H1 (cell line): ENCODE data around the gene DMBT1.

Source experiments
- CHD1 ChIP-seq: IDR thresholded peaks from 2 replicates; pipeline ENCODE4 v1.6.1; 2012; ENCODE audit warnings: low read depth, low read length, improper control_type of control experiment
- CHD2 ChIP-seq: IDR thresholded peaks from 2 replicates; pipeline ENCODE4 v1.6.1; 2012; ENCODE audit warnings: low read length, improper control_type of control experiment
- EZH2 ChIP-seq: fragments of 200-600 bp; sonication (generic); IDR thresholded peaks from 2 replicates; pipeline ENCODE4 v1.7.1; 2012; ENCODE audit warnings: low read depth, mild to moderate bottlenecking, moderate library complexity, low read length, inconsistent platforms; ENCODE audit not compliant: severe bottlenecking
- POLR2A ChIP-seq, 2 experiments: IDR thresholded peaks; 1 replicate in 1 of 2; 2 replicates in 1 of 2; pipeline ENCODE4 v1.6.1; 2011; ENCODE audit warnings: low read depth in 2 of 2, low read length in 2 of 2, mild to moderate bottlenecking in 2 of 2; ENCODE audit errors: control extremely low read depth in 1 of 2
- SIX5 ChIP-seq: IDR thresholded peaks from 2 replicates; pipeline ENCODE4 v1.6.1; 2011; ENCODE audit warnings: mild to moderate bottlenecking, low read depth, low read length
- TAF1 ChIP-seq: IDR thresholded peaks from 2 replicates; pipeline ENCODE4 v1.6.1; 2011; ENCODE audit warnings: mild to moderate bottlenecking, low read depth, low read length
- YY1 ChIP-seq: IDR thresholded peaks from 2 replicates; pipeline ENCODE4 v1.6.1; 2011; ENCODE audit warnings: low read depth, mild to moderate bottlenecking, low read length
- TF ChIP-seq, protein P1 (sequence below): IDR thresholded peaks from 2 replicates; pipeline ENCODE4 v1.6.1; 2012; ENCODE audit warnings: inconsistent platforms
- TF ChIP-seq, protein P2 (sequence below), 3 experiments: IDR thresholded peaks; 1 replicate in 2 of 3; 2 replicates in 1 of 3; pipeline versions ENCODE4 v1.5.1 to v1.6.1; 2011; ENCODE audit warnings: low read length in 3 of 3, mild to moderate bottlenecking in 3 of 3, inconsistent platforms in 2 of 3, low read depth in 1 of 3, moderate library complexity in 1 of 3; ENCODE audit not compliant: insufficient read depth in 1 of 3; ENCODE audit errors: control extremely low read depth in 1 of 3

DNA sequence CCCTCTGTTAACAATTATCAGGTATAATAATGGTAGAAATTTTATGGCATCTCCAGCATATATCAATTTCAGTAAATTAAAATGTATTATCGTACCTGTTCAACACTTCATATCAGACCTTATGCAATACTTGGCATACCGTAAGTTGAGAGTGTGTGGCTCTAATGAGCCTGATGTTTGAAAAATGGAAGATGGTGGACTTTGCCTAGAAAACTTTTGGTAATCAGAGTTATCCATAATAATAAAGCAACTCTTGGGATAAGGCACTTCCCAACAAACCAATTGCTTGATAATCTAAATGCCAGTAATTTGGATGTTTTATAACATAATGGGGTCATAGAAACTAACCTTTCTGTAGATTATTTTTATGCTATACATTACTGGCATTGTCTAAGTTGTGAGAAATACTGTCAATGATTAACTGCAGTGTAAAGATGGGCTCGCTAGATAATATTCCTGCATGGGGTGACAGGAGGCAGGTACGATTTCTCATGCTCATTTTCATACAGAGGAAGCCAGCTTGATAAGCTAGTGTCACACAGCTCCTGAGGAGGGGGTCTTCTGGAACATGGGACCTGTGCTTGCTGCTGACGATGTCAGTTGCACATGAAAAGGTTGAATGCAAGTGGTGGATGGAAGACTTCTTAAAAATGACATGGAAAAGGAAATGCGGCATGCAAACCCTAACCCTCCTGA is 27.8 kb upstream of the DMBT1 start:
- TF ChIP-seq EZH2 (no peak), CHD2 (no peak), YY1 (no peak), POLR2A (IDR thresholded peaks at IDR 0.05; ENCODE audit: control extremely low read depth in 1 of 2, low read depth in 2 of 2, low read length in 2 of 2) (no peak), SIX5 (no peak), TAF1 (no peak), CHD1 (no peak)
- TF ChIP-seq, protein P1, sequence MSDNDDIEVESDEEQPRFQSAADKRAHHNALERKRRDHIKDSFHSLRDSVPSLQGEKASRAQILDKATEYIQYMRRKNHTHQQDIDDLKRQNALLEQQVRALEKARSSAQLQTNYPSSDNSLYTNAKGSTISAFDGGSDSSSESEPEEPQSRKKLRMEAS = no peak
- TF ChIP-seq, protein P2, sequence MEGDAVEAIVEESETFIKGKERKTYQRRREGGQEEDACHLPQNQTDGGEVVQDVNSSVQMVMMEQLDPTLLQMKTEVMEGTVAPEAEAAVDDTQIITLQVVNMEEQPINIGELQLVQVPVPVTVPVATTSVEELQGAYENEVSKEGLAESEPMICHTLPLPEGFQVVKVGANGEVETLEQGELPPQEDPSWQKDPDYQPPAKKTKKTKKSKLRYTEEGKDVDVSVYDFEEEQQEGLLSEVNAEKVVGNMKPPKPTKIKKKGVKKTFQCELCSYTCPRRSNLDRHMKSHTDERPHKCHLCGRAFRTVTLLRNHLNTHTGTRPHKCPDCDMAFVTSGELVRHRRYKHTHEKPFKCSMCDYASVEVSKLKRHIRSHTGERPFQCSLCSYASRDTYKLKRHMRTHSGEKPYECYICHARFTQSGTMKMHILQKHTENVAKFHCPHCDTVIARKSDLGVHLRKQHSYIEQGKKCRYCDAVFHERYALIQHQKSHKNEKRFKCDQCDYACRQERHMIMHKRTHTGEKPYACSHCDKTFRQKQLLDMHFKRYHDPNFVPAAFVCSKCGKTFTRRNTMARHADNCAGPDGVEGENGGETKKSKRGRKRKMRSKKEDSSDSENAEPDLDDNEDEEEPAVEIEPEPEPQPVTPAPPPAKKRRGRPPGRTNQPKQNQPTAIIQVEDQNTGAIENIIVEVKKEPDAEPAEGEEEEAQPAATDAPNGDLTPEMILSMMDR (IDR thresholded peaks at IDR 0.05; ENCODE audit: control extremely low read depth in 1 of 3, insufficient read depth in 1 of 3, low read depth in 1 of 3, low read length in 3 of 3) = no peak
